Cardiac septum (tissue), 1 donor: ENCODE measurements around the gene KCNAB1. TPM values are rescaled to one million over a fixed set of nuclear protein-coding genes. Genes with fewer than 3 reads are reported as not detected.

Source experiments
- DNase-seq: peaks from one replicate; pipeline ENCODE4 v3.0.0-alpha.2; 2020; ENCODE audit warnings: low spot score
- intact Hi-C: fragments of 100-400 bp; cut with DNase I; formaldehyde crosslinking; loops from one replicate; pipeline ENCODE4 v1.14.0; 2022
- total RNA-seq: library from RNA; stranded (reverse); fragmentation: NEBNext Ultra II Directional; extraction: Animal tissue kit (Norgen Biotek cat#: 25700); gene quantifications from one replicate; pipeline ENCODE4 v1.2.1, GENCODE V29; 2021
- donor health status: DM: no; HTN: no; CAD: no.

The KCNAB1 gene
- total RNA-seq, 1 donor from 2014 or later, result 2.5 TPM

GRCh38 chr3:156349111-156349510 lies 228.7 kb downstream of the KCNAB1 start:
- intact Hi-C loops, result no loop called here
- DNase-seq, result no peak

- no peak for DNase-seq
- intact Hi-C loops, result no loop called here
Measured at GRCh38 chr3:156349978-156350377, 229.6 kb downstream of the KCNAB1 start.

GRCh38 chr3:156350781-156351180 lies 230.4 kb downstream of the KCNAB1 start:
- DNase-seq, result no peak
- intact Hi-C loops, result no loop called here

GRCh38 chr3:156351783-156352182 lies 231.4 kb downstream of the KCNAB1 start:
- no peak for DNase-seq
- intact Hi-C loops, result no loop called here

GRCh38 chr3:156352728-156353127 lies 232.3 kb downstream of the KCNAB1 start:
- DNase-seq, result no peak
- intact Hi-C loops, result no loop called here

- DNase-seq, result no peak
- intact Hi-C loops, result no loop called here
Measured at GRCh38 chr3:156353563-156353962, 233.2 kb downstream of the KCNAB1 start.

- intact Hi-C loops, result no loop called here
- DNase-seq, result no peak
Measured at GRCh38 chr3:156356537-156357363, 236.4 kb downstream of the KCNAB1 start.

GRCh38 chr3:156358232-156358631 lies 237.9 kb downstream of the KCNAB1 start:
- intact Hi-C loops, result no loop called here
- DNase-seq, result no peak

- intact Hi-C loops, result no loop called here
Measured at GRCh38 chr3:156359368-156359767, 239.0 kb downstream of the KCNAB1 start.

GRCh38 chr3:156360083-156360482 lies 239.7 kb downstream of the KCNAB1 start:
- intact Hi-C loops, result no loop called here
- no peak for DNase-seq

More at GRCh38 chr3:156359368-156359767, 239.0 kb downstream of the KCNAB1 start:
- DNase-seq, result no peak

GRCh38 chr3:156360963-156361362 lies 240.6 kb downstream of the KCNAB1 start:
- DNase-seq, result no peak
- intact Hi-C loops, result no loop called here

- intact Hi-C loops, result no loop called here
- DNase-seq, result no peak
Measured at GRCh38 chr3:156366559-156366958, 246.2 kb downstream of the KCNAB1 start.

GRCh38 chr3:156368189-156368588 lies 247.8 kb downstream of the KCNAB1 start:
- no peak for DNase-seq
- intact Hi-C loops, result no loop called here

GRCh38 chr3:156371701-156372100 lies 251.3 kb downstream of the KCNAB1 start:
- DNase-seq, result no peak

GRCh38 chr3:156373095-156373494 lies 252.7 kb downstream of the KCNAB1 start:
- intact Hi-C loops, result no loop called here

More at GRCh38 chr3:156371701-156372100, 251.3 kb downstream of the KCNAB1 start:
- intact Hi-C loops, result no loop called here

GRCh38 chr3:156373654-156374053 lies 253.3 kb downstream of the KCNAB1 start:
- intact Hi-C loops, result no loop called here
- DNase-seq, result no peak

More at GRCh38 chr3:156373095-156373494, 252.7 kb downstream of the KCNAB1 start:
- no peak for DNase-seq

GRCh38 chr3:156376199-156376598 lies 255.8 kb downstream of the KCNAB1 start:
- DNase-seq, result no peak
- intact Hi-C loops, result no loop called here

GRCh38 chr3:156377266-156377665 lies 256.9 kb downstream of the KCNAB1 start:
- DNase-seq, result no peak
- intact Hi-C loops, result no loop called here

- no peak for DNase-seq
- intact Hi-C loops, result no loop called here
Measured at GRCh38 chr3:156377718-156378117, 257.3 kb downstream of the KCNAB1 start.

- DNase-seq, result no peak
- intact Hi-C loops, result no loop called here
Measured at GRCh38 chr3:156378871-156379270, 258.5 kb downstream of the KCNAB1 start.

- intact Hi-C loops, result no loop called here
- no peak for DNase-seq
Measured at GRCh38 chr3:156379327-156379726, 258.9 kb downstream of the KCNAB1 start.
